Nephron (organoid): ENCODE data around the gene TOMM40.
"Not testable (repeated sequence)": the region's sequence is repeated elsewhere in the genome, so short reads cannot be mapped to it uniquely, and the experiment has no call there.

Experiments used
- H3K27ac Mint-ChIP-seq, 3 experiments: 2 replicates each; pipeline ENCODE4 v1.8.0; 2020; ENCODE audit warnings: mixed read lengths in 3 of 3, mild to moderate bottlenecking in 2 of 3, moderate library complexity in 1 of 3
- H3K27me3 Mint-ChIP-seq: 2 replicates; pipeline ENCODE4 v1.8.0; 2021; ENCODE audit warnings: low read depth, mild to moderate bottlenecking, moderate library complexity, mixed read lengths
- H3K36me3 Mint-ChIP-seq: 2 replicates; pipeline ENCODE4 v1.8.0; 2020; ENCODE audit warnings: low read depth, mixed read lengths
- H3K4me1 Mint-ChIP-seq: 2 replicates; pipeline ENCODE4 v1.8.0; 2020; ENCODE audit warnings: mixed read lengths
- H3K4me3 Mint-ChIP-seq, 3 experiments: 2 replicates each; pipeline ENCODE4 v1.8.0; 2020; ENCODE audit warnings: mild to moderate bottlenecking in 3 of 3, mixed read lengths in 3 of 3, moderate library complexity in 2 of 3
- H3K9me3 Mint-ChIP-seq: 2 replicates; pipeline ENCODE4 v1.8.0; 2020; ENCODE audit warnings: mixed read lengths
- TF ChIP-seq, protein P1 (sequence below), 3 experiments: fragments of 200-600 bp; sonication (generic); IDR thresholded peaks; one replicate each; pipeline ENCODE4 v1.5.0; 2021; ENCODE audit warnings: antibody characterized with exemption in 3 of 3; ENCODE audit not compliant: unreplicated experiment in 3 of 3

Gene TOMM40

DNA sequence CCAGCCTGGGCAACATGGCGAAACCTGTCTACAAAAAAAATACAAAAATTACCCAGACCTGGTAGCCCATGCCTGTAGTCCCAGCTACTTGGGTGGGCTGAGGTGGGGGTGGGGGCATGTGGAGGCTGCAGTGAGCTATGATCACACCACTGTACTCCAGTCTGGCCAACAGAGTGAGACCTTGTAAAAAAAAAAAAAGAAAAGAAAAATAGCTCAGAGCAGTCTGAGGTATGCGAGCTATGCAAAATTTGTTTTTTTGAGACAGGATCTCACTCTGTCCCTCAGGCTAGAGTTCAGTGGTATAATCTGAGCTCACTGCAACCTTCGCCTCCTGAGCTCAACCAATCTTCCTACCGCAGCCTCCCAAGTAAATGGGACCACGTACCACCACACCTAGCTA lies 7.1 kb upstream of the TOMM40 start:
- no peaks in the 10 kb centered on the region for H3K27me3 Mint-ChIP-seq
- H3K4me3 Mint-ChIP-seq = no peak overlapping the region
- no peaks in the 10 kb centered on the region for H3K9me3 Mint-ChIP-seq
- no peaks in the 10 kb centered on the region for H3K4me1 Mint-ChIP-seq
- TF ChIP-seq, protein P1, sequence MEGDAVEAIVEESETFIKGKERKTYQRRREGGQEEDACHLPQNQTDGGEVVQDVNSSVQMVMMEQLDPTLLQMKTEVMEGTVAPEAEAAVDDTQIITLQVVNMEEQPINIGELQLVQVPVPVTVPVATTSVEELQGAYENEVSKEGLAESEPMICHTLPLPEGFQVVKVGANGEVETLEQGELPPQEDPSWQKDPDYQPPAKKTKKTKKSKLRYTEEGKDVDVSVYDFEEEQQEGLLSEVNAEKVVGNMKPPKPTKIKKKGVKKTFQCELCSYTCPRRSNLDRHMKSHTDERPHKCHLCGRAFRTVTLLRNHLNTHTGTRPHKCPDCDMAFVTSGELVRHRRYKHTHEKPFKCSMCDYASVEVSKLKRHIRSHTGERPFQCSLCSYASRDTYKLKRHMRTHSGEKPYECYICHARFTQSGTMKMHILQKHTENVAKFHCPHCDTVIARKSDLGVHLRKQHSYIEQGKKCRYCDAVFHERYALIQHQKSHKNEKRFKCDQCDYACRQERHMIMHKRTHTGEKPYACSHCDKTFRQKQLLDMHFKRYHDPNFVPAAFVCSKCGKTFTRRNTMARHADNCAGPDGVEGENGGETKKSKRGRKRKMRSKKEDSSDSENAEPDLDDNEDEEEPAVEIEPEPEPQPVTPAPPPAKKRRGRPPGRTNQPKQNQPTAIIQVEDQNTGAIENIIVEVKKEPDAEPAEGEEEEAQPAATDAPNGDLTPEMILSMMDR (IDR thresholded peaks at IDR 0.05; ENCODE audit: unreplicated experiment in 3 of 3) = no peak
- peaks cover 45% of the 10 kb centered on the region for H3K36me3 Mint-ChIP-seq
- peak overlapping the region in 2 of 3 experiments; percentile 46 to 62 for H3K27ac Mint-ChIP-seq

DNA sequence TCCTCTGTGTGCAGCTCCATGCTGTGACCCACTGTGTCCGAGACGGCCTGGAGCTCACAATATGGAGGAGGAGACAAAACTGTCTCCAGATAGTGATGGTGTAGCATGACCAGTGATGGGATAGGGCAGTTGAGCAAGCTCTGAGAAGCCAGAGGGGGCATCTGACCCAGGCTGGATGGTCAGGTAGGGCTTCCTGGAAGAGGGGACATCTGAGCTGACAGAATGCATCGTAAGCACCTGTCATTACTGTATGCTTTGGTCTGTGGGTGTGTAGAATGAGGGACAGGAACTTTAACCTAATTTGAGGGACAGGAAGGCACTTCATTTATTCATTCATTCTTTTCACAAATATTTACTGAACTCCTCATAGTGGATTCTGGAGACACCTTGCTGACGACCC lies 6.5 kb upstream of the TOMM40 start:
- peak overlapping the region in 2 of 3 experiments; percentile 46 to 62 for H3K27ac Mint-ChIP-seq
- TF ChIP-seq, protein P1 (IDR thresholded peaks at IDR 0.05; ENCODE audit: unreplicated experiment in 3 of 3) = no peak
- H3K27me3 Mint-ChIP-seq = no peaks in the 10 kb centered on the region
- H3K4me3 Mint-ChIP-seq = no peak overlapping the region
- H3K36me3 Mint-ChIP-seq = peaks cover 48% of the 10 kb centered on the region
- H3K4me1 Mint-ChIP-seq = no peaks in the 10 kb centered on the region
- no peaks in the 10 kb centered on the region for H3K9me3 Mint-ChIP-seq

DNA sequence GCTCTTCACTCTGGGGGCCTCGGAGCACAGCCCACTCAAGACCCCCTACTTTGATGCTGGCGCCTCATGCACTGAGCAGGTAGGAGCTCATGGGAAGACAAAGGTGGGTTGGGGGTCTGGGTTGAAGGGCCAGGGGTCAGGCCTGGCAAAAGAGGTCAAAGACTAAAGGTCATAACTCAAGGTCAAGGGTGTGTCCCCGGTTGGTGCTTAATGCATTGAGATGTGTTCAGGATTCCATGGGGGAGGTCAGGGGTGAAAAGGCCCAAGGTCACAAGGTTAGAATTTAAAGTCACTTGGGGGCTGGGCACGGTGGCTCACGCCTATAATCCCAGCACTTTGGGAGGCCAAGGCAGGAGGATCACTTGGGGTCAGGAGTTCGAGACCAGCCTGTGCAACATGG lies 4.9 kb upstream of the TOMM40 start:
- H3K9me3 Mint-ChIP-seq = no peaks in the 10 kb centered on the region
- no peak overlapping the region for H3K27ac Mint-ChIP-seq
- TF ChIP-seq, protein P1 (IDR thresholded peaks at IDR 0.05; ENCODE audit: unreplicated experiment in 3 of 3) = no peak
- no peak overlapping the region for H3K4me3 Mint-ChIP-seq
- H3K4me1 Mint-ChIP-seq = peaks cover 5% of the 10 kb centered on the region
- peaks cover 48% of the 10 kb centered on the region for H3K36me3 Mint-ChIP-seq
- H3K27me3 Mint-ChIP-seq = no peaks in the 10 kb centered on the region

DNA sequence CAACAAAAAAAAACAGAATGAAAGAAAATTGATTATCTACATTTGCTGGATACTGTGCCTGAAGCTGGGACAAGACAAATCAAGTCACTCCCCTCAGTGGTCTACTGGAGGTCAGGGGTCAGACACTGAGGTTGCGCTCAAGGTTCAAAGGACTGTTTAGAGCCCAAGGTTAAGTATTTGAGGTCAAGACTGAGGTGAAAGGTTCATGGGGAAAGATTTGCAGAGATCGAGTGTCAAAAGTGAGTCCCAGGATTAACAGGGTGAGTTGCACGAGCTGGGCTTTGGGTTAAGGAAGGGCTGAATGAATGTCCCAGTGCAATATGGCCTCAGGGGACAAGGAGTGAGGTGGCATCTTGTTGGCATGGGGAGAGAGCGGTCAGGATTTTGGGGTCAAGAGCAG lies 3.4 kb upstream of the TOMM40 start:
- TF ChIP-seq, protein P1 (IDR thresholded peaks at IDR 0.05; ENCODE audit: unreplicated experiment in 3 of 3) = no peak
- H3K9me3 Mint-ChIP-seq = no peaks in the 10 kb centered on the region
- no peak overlapping the region for H3K27ac Mint-ChIP-seq
- H3K4me1 Mint-ChIP-seq = peaks cover 17% of the 10 kb centered on the region
- H3K27me3 Mint-ChIP-seq = no peaks in the 10 kb centered on the region
- H3K36me3 Mint-ChIP-seq = peaks cover 53% of the 10 kb centered on the region
- H3K4me3 Mint-ChIP-seq = peak overlapping the region in 2 of 3 experiments; percentile 1 to 2

DNA sequence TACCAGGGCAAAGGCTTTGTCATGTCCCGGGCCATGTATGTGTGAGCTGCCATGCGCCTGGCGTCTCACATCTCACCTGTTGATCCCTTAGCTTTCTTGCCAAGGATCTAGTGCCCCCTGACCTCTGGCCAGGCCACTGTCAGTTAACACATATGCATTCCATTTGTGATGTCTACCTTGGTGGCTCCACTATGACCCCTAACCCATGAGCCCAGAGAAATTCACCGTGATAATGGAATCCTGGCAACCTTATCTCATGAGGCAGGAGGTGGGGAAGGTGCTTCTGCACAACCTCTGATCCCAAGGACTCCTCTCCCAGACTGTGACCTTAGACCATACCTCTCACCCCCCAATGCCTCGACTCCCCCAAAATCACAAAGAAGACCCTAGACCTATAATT lies 2.7 kb upstream of the TOMM40 start:
- Mint-ChIP-seq H3K4me3 (peak overlapping the region in 2 of 3 experiments; percentile 6 to 38), H3K36me3 (peaks cover 58% of the 10 kb centered on the region), H3K4me1 (peaks cover 20% of the 10 kb centered on the region)
- not testable (repeated sequence) for H3K9me3 Mint-ChIP-seq, H3K27ac Mint-ChIP-seq, H3K27me3 Mint-ChIP-seq

DNA sequence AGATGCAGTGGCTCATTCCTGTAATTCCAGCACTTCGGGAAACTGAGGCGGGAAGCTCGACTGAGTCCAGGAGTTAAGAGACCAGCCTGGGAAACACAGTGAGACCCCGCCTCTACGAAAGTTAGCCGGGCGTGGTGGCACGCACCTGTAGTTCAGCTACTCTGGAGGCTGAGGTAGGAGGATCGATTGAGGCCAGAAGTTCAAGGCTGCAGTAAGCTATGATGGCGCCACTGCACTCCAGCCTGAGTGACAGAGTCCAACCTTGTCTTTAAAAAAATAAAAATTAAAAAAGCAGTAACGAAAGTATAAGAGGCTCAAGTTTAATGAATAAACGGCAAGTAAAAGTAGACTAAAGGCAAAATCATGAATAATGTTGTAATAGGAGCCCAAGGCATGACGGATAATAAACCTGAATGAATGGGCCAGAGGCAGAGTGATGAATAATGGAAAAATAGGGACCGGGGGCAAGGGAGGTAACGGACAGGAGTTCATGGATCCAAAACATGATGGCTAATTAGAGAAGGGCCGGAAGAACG lies 1.2 kb upstream of the TOMM40 start:
- Mint-ChIP-seq H3K4me1 (peaks cover 20% of the 10 kb centered on the region), H3K27ac (peak overlapping the region; percentile 81 to 95 (median 92)), H3K36me3 (peaks cover 59% of the 10 kb centered on the region), H3K27me3 (no peaks in the 10 kb centered on the region), H3K9me3 (no peaks in the 10 kb centered on the region), H3K4me3 (peak overlapping the region; percentile 84 to 87 (median 87))
- TF ChIP-seq, protein P1 (IDR thresholded peaks at IDR 0.05; ENCODE audit: unreplicated experiment in 3 of 3) = no peak
